Mesendoderm (in vitro differentiated cells): ENCODE measurements around the gene MLANA.

ENCODE experiments used
- DNase-seq: peaks from one replicate; pipeline ENCODE4 v3.0.0; 2013
- H2AK5ac ChIP-seq: 2 replicates; pipeline ENCODE4 v1.6.1; 2013; ENCODE audit warnings: low read length, inconsistent platforms
- H2BK120ac ChIP-seq: 2 replicates; pipeline ENCODE4 v1.6.1; 2013; ENCODE audit warnings: low read depth, mild to moderate bottlenecking, low read length, moderate library complexity, mixed read lengths
- H2BK15ac ChIP-seq: replicated peaks from 2 replicates; pipeline ENCODE4 v1.6.1; 2013; ENCODE audit warnings: low read depth, mild to moderate bottlenecking, moderate library complexity
- H2BK5ac ChIP-seq: 2 replicates; pipeline ENCODE4 v1.6.1; 2013; ENCODE audit warnings: low read length, inconsistent platforms
- H3K18ac ChIP-seq: 2 replicates; pipeline ENCODE4 v1.6.1; 2013; ENCODE audit warnings: mild to moderate bottlenecking, low read length, mixed read lengths
- H3K23ac ChIP-seq: one replicate; pipeline ENCODE4 v1.6.1; 2013; ENCODE audit warnings: low read length
- H3K27ac ChIP-seq: 2 replicates; pipeline ENCODE4 v1.5.1; 2013; ENCODE audit warnings: low read depth, mild to moderate bottlenecking, inconsistent platforms, low read length, moderate library complexity
- H3K27me3 ChIP-seq: 2 replicates; pipeline ENCODE4 v1.6.1; 2013; ENCODE audit warnings: low read length, control low read depth, mild to moderate bottlenecking, inconsistent platforms; ENCODE audit not compliant: insufficient read depth, poor library complexity
- H3K36me3 ChIP-seq: 2 replicates; pipeline ENCODE4 v1.6.1; 2013; ENCODE audit warnings: low read length, inconsistent platforms; ENCODE audit not compliant: control insufficient read depth, insufficient read depth
- H3K4ac ChIP-seq: one replicate; pipeline ENCODE4 v1.6.1; 2013; ENCODE audit warnings: low read depth, mild to moderate bottlenecking, low read length, moderate library complexity
- H3K4me1 ChIP-seq: 2 replicates; pipeline ENCODE4 v1.6.1; 2013; ENCODE audit warnings: low read depth, low read length, inconsistent platforms; ENCODE audit not compliant: control insufficient read depth
- H3K4me2 ChIP-seq: 2 replicates; pipeline ENCODE4 v1.6.1; 2013; ENCODE audit warnings: low read length
- H3K4me3 ChIP-seq: 2 replicates; pipeline ENCODE4 v1.5.1; 2013; ENCODE audit warnings: mild to moderate bottlenecking, low read length
- H3K56ac ChIP-seq: one replicate; pipeline ENCODE4 v1.6.1; 2013; ENCODE audit warnings: low read length
- H3K79me1 ChIP-seq: 2 replicates; pipeline ENCODE4 v1.6.1; 2013; ENCODE audit warnings: low read length, inconsistent platforms
- H3K79me2 ChIP-seq: 2 replicates; pipeline ENCODE4 v1.6.1; 2013; ENCODE audit warnings: mild to moderate bottlenecking, low read length; ENCODE audit not compliant: control insufficient read depth, insufficient read depth
- H3K9ac ChIP-seq: 2 replicates; pipeline ENCODE4 v1.6.1; 2013; ENCODE audit warnings: low read length, inconsistent platforms
- H4K5ac ChIP-seq: one replicate; pipeline ENCODE4 v1.6.1; 2013; ENCODE audit warnings: low read length
- H4K8ac ChIP-seq: one replicate; pipeline ENCODE4 v1.6.1; 2013; ENCODE audit warnings: low read depth, mild to moderate bottlenecking, control low read depth, low read length, moderate library complexity
- WGBS: extraction: QIAGEN DNeasy Blood & Tissue Kit; methylation state at CpG from one replicate; pipeline ENCODE4 v1.1.7; 2013; ENCODE audit warnings: low lambda C conversion rate, missing lambda C conversion rate; ENCODE audit not compliant: insufficient coverage; ENCODE audit errors: extremely low coverage; 5-methylcytosine and 5-hydroxymethylcytosine counted together

The MLANA gene

GRCh38 chr9:5899292-5899691 lies 8.6 kb downstream of the MLANA start:
- no peak overlapping the region for H3K23ac ChIP-seq
- H3K79me2 ChIP-seq = no peaks in the 10 kb centered on the region
- H3K4me2 ChIP-seq = no peak overlapping the region
- H4K5ac ChIP-seq = no peak overlapping the region
- no peaks in the 10 kb centered on the region for H3K27me3 ChIP-seq
- no peaks in the 10 kb centered on the region for H3K79me1 ChIP-seq
- DNase-seq = peak; percentile 53
- H3K4me1 ChIP-seq = no peaks in the 10 kb centered on the region
- WGBS = no CpG with 5 or more reads among the region's 2 CpGs
- no peak overlapping the region for H3K18ac ChIP-seq
- no peak overlapping the region for H2AK5ac ChIP-seq
- H3K56ac ChIP-seq = no peak overlapping the region
- H4K8ac ChIP-seq = no peak overlapping the region
- H3K4ac ChIP-seq = no peak overlapping the region
- H3K27ac ChIP-seq = no peak overlapping the region
- no peak overlapping the region for H3K4me3 ChIP-seq
- H2BK15ac ChIP-seq = no peak overlapping the region
- no peak overlapping the region for H2BK120ac ChIP-seq
- H3K9ac ChIP-seq = no peak overlapping the region
- no peak overlapping the region for H2BK5ac ChIP-seq
- no peaks in the 10 kb centered on the region for H3K36me3 ChIP-seq

GRCh38 chr9:5900622-5901021 lies 9.9 kb downstream of the MLANA start:
- Histone ChIP-seq H3K27me3 (no peaks in the 10 kb centered on the region), H3K23ac (no peak overlapping the region), H3K27ac (no peak overlapping the region), H2BK15ac (no peak overlapping the region), H2BK5ac (no peak overlapping the region), H2AK5ac (no peak overlapping the region), H2BK120ac (no peak overlapping the region), H3K9ac (no peak overlapping the region), H3K4ac (no peak overlapping the region), H3K4me1 (no peaks in the 10 kb centered on the region), H3K79me1 (no peaks in the 10 kb centered on the region), H3K4me2 (no peak overlapping the region), H3K79me2 (no peaks in the 10 kb centered on the region), H4K8ac (no peak overlapping the region), H3K18ac (no peak overlapping the region), H3K4me3 (no peak overlapping the region), H4K5ac (no peak overlapping the region), H3K36me3 (no peaks in the 10 kb centered on the region), H3K56ac (no peak overlapping the region)
- DNase-seq = no peak

GRCh38 chr9:5902377-5902776 lies 11.7 kb downstream of the MLANA start:
- H3K18ac ChIP-seq = no peak overlapping the region
- H2AK5ac ChIP-seq = no peak overlapping the region
- no peak overlapping the region for H3K56ac ChIP-seq
- no peak overlapping the region for H3K4me2 ChIP-seq
- H3K9ac ChIP-seq = no peak overlapping the region
- no peak overlapping the region for H4K8ac ChIP-seq
- DNase-seq = no peak
- H3K4ac ChIP-seq = no peak overlapping the region
- H3K79me2 ChIP-seq = no peaks in the 10 kb centered on the region
- no peaks in the 10 kb centered on the region for H3K27me3 ChIP-seq
- H3K23ac ChIP-seq = no peak overlapping the region
- no peak overlapping the region for H3K4me3 ChIP-seq
- no peak overlapping the region for H3K27ac ChIP-seq
- no peak overlapping the region for H2BK5ac ChIP-seq
- H3K36me3 ChIP-seq = no peaks in the 10 kb centered on the region
- H2BK15ac ChIP-seq = no peak overlapping the region
- no peaks in the 10 kb centered on the region for H3K79me1 ChIP-seq
- no peak overlapping the region for H4K5ac ChIP-seq
- no peaks in the 10 kb centered on the region for H3K4me1 ChIP-seq
- H2BK120ac ChIP-seq = no peak overlapping the region

GRCh38 chr9:5908918-5909317 lies 18.2 kb downstream of the MLANA start:
- H3K4me2 ChIP-seq = no peak overlapping the region
- no peaks in the 10 kb centered on the region for H3K4me1 ChIP-seq
- H2AK5ac ChIP-seq = no peak overlapping the region
- H2BK120ac ChIP-seq = no peak overlapping the region
- no peak for DNase-seq
- H4K8ac ChIP-seq = no peak overlapping the region
- no CpG with 5 or more reads among the region's 3 CpGs for WGBS
- H3K56ac ChIP-seq = no peak overlapping the region
- H3K18ac ChIP-seq = no peak overlapping the region
- H3K27ac ChIP-seq = no peak overlapping the region
- no peak overlapping the region for H2BK5ac ChIP-seq
- H4K5ac ChIP-seq = no peak overlapping the region
- no peaks in the 10 kb centered on the region for H3K79me1 ChIP-seq
- no peak overlapping the region for H2BK15ac ChIP-seq
- no peaks in the 10 kb centered on the region for H3K36me3 ChIP-seq
- no peak overlapping the region for H3K4me3 ChIP-seq
- H3K23ac ChIP-seq = no peak overlapping the region
- H3K4ac ChIP-seq = no peak overlapping the region
- H3K79me2 ChIP-seq = no peaks in the 10 kb centered on the region
- H3K9ac ChIP-seq = no peak overlapping the region
- H3K27me3 ChIP-seq = no peaks in the 10 kb centered on the region

GRCh38 chr9:5909976-5910375 lies 19.3 kb downstream of the MLANA start:
- 100% methylated on average over 1 of the region's 3 CpGs for WGBS

GRCh38 chr9:5910413-5911057 lies 19.8 kb downstream of the MLANA start:
- Histone ChIP-seq H3K4me2 (no peak overlapping the region), H3K79me2 (no peaks in the 10 kb centered on the region), H3K36me3 (no peaks in the 10 kb centered on the region), H2AK5ac (no peak overlapping the region), H3K23ac (no peak overlapping the region), H3K4me3 (no peak overlapping the region), H3K27ac (no peak overlapping the region), H4K5ac (no peak overlapping the region), H3K18ac (no peak overlapping the region), H3K56ac (no peak overlapping the region), H3K79me1 (no peaks in the 10 kb centered on the region), H3K4ac (no peak overlapping the region), H2BK15ac (no peak overlapping the region), H2BK120ac (peak overlapping the region; percentile 21), H2BK5ac (no peak overlapping the region), H4K8ac (no peak overlapping the region), H3K9ac (no peak overlapping the region), H3K27me3 (no peaks in the 10 kb centered on the region), H3K4me1 (no peaks in the 10 kb centered on the region)
- WGBS = no CpG with 5 or more reads among the region's 1 CpG
- no peak for DNase-seq

More at GRCh38 chr9:5909976-5910375, 19.3 kb downstream of the MLANA start:
- Histone ChIP-seq H2BK15ac (no peak overlapping the region), H3K36me3 (no peaks in the 10 kb centered on the region), H3K79me2 (no peaks in the 10 kb centered on the region), H3K56ac (no peak overlapping the region), H3K9ac (no peak overlapping the region), H3K79me1 (no peaks in the 10 kb centered on the region), H2AK5ac (no peak overlapping the region), H2BK120ac (no peak overlapping the region), H3K23ac (no peak overlapping the region), H2BK5ac (no peak overlapping the region), H3K18ac (no peak overlapping the region), H4K5ac (no peak overlapping the region), H3K4ac (no peak overlapping the region), H3K4me2 (no peak overlapping the region), H4K8ac (no peak overlapping the region), H3K4me1 (no peaks in the 10 kb centered on the region), H3K27me3 (no peaks in the 10 kb centered on the region), H3K27ac (no peak overlapping the region), H3K4me3 (no peak overlapping the region)
- no peak for DNase-seq
